WTC11 (cell line): Measurements from ENCODE around the gene CENPX. TPM values are rescaled to one million over a fixed set of nuclear protein-coding genes. Genes with fewer than 3 reads are reported as not detected.

Source experiments
- ATAC-seq: fragments of 200-7000 bp; cut with Tn5 transposase; 2 replicates; pipeline ENCODE4 v1.10.0; 2021; ENCODE audit warnings: mild to moderate bottlenecking, moderate library complexity
- CTCF ChIA-PET: fragments of 300-600 bp; sonication (Branson Sonifier 250); formaldehyde crosslinking; loops from one replicate; lab custom pipeline; 2021; ENCODE audit warnings: antibody characterized with exemption; lab: Charles Lee
- POLR2A ChIA-PET: fragments of 350-600 bp; sonication (Branson Sonifier 250); formaldehyde crosslinking; loops from one replicate; lab custom pipeline; 2021; ENCODE audit warnings: antibody characterized with exemption; lab: Charles Lee
- DNase-seq: peaks from one replicate; pipeline ENCODE4 v3.0.0; 2021; ENCODE audit warnings: low spot score
- H3K27ac Mint-ChIP-seq: 2 replicates; pipeline ENCODE4 v1.8.0; 2021; ENCODE audit warnings: mixed read lengths
- H3K27me3 Mint-ChIP-seq: 2 replicates; pipeline ENCODE4 v1.8.0; 2021; ENCODE audit warnings: low read depth, mild to moderate bottlenecking, moderate library complexity, mixed read lengths
- H3K36me3 Mint-ChIP-seq: 2 replicates; pipeline ENCODE4 v1.8.0; 2021; ENCODE audit warnings: mixed read lengths
- H3K4me1 Mint-ChIP-seq: 2 replicates; pipeline ENCODE4 v1.8.0; 2022; ENCODE audit warnings: mixed read lengths
- H3K4me3 Mint-ChIP-seq: 2 replicates; pipeline ENCODE4 v1.8.0; 2021; ENCODE audit warnings: mild to moderate bottlenecking, moderate library complexity, mixed read lengths
- H3K9me3 Mint-ChIP-seq: 2 replicates; pipeline ENCODE4 v1.8.0; 2021; ENCODE audit warnings: mixed read lengths
- CREB1 ChIP-seq: sonication (generic); formaldehyde crosslinking; IDR thresholded peaks from 2 replicates; pipeline ENCODE4 v1.8.0; 2023; ENCODE audit warnings: mild to moderate bottlenecking, missing genetic modification reagents
- ELF4 ChIP-seq: sonication (generic); formaldehyde crosslinking; IDR thresholded peaks from 2 replicates; pipeline ENCODE4 v1.8.1; 2022; ENCODE audit warnings: low read depth, mild to moderate bottlenecking, moderate library complexity, missing genetic modification reagents
- ESRRA ChIP-seq: sonication (generic); formaldehyde crosslinking; IDR thresholded peaks from 2 replicates; pipeline ENCODE4 v1.8.1; 2022; ENCODE audit warnings: mild to moderate bottlenecking, missing genetic modification reagents, borderline replicate concordance
- FOXJ3 ChIP-seq: sonication (generic); formaldehyde crosslinking; IDR thresholded peaks from 2 replicates; pipeline ENCODE4 v1.9.0; 2021; ENCODE audit warnings: missing genetic modification reagents, mild to moderate bottlenecking, borderline replicate concordance
- GABPB1 ChIP-seq: sonication (generic); formaldehyde crosslinking; IDR thresholded peaks from 2 replicates; pipeline ENCODE4 v1.8.1; 2023; ENCODE audit warnings: mild to moderate bottlenecking, missing genetic modification reagents
- GRHL2 ChIP-seq: fragments of 250-450 bp; sonication (Bioruptor Pico); IDR thresholded peaks from 2 replicates; pipeline ENCODE4 v1.8.0; 2022; ENCODE audit warnings: mild to moderate bottlenecking, moderate library complexity; ENCODE audit not compliant: insufficient replicate concordance, severe bottlenecking
- IRF2 ChIP-seq: sonication (generic); formaldehyde crosslinking; IDR thresholded peaks from 2 replicates; pipeline ENCODE4 v1.8.0; 2022; ENCODE audit warnings: low read depth, missing genetic modification reagents, borderline replicate concordance
- JUN ChIP-seq: sonication (generic); formaldehyde crosslinking; IDR thresholded peaks from 2 replicates; pipeline ENCODE4 v1.8.0; 2023; ENCODE audit warnings: mild to moderate bottlenecking, missing genetic modification reagents
- NR1H2 ChIP-seq: sonication (generic); formaldehyde crosslinking; IDR thresholded peaks from 2 replicates; pipeline ENCODE4 v1.9.0; 2021; ENCODE audit warnings: mild to moderate bottlenecking, moderate library complexity, missing genetic modification reagents
- SMAD3 ChIP-seq: sonication (generic); formaldehyde crosslinking; IDR thresholded peaks from 2 replicates; pipeline ENCODE4 v1.8.0; 2022; ENCODE audit warnings: missing genetic modification reagents, mild to moderate bottlenecking, borderline replicate concordance
- SMAD4 ChIP-seq: sonication (generic); formaldehyde crosslinking; IDR thresholded peaks from 2 replicates; pipeline ENCODE4 v1.8.0; 2022; ENCODE audit warnings: mild to moderate bottlenecking, missing genetic modification reagents
- SOX15 ChIP-seq: fragments of 250-450 bp; sonication (Bioruptor Pico); IDR thresholded peaks from 2 replicates; pipeline ENCODE4 v1.9.0; 2021; ENCODE audit warnings: mild to moderate bottlenecking
- ZNF121 ChIP-seq: sonication (generic); formaldehyde crosslinking; IDR thresholded peaks from 2 replicates; pipeline ENCODE4 v1.8.0; 2023; ENCODE audit warnings: missing genetic modification reagents
- ZNF219 ChIP-seq: sonication (generic); formaldehyde crosslinking; IDR thresholded peaks from 2 replicates; pipeline ENCODE4 v1.8.0; 2023; ENCODE audit warnings: missing genetic modification reagents, mild to moderate bottlenecking, borderline replicate concordance
- ZNF232 ChIP-seq: sonication (generic); formaldehyde crosslinking; IDR thresholded peaks from 2 replicates; pipeline ENCODE4 v1.8.0; 2022; ENCODE audit warnings: mild to moderate bottlenecking, missing genetic modification reagents
- total RNA-seq: library from RNA; stranded (reverse); gene quantifications from 3 replicates; pipeline ENCODE4 v1.2.3, GENCODE V29; 2021
- TF ChIP-seq, protein P1 (sequence below): sonication (generic); formaldehyde crosslinking; IDR thresholded peaks from 2 replicates; pipeline ENCODE4 v1.8.1; 2023; ENCODE audit warnings: mild to moderate bottlenecking, missing genetic modification reagents, moderate library complexity
- TF ChIP-seq, protein P2 (sequence below): sonication (generic); formaldehyde crosslinking; IDR thresholded peaks from 2 replicates; pipeline ENCODE4 v1.8.0; 2022; ENCODE audit warnings: mild to moderate bottlenecking, missing genetic modification reagents
- TF ChIP-seq, protein P3 (sequence below): sonication (generic); formaldehyde crosslinking; IDR thresholded peaks from 2 replicates; pipeline ENCODE4 v1.8.0; 2023; ENCODE audit warnings: missing genetic modification reagents
- TF ChIP-seq, protein P4 (sequence below): sonication (generic); formaldehyde crosslinking; IDR thresholded peaks from 2 replicates; pipeline ENCODE4 v1.8.0; 2022; ENCODE audit warnings: mild to moderate bottlenecking, missing genetic modification reagents
- TF ChIP-seq, protein P5 (sequence below): sonication (generic); formaldehyde crosslinking; IDR thresholded peaks from 2 replicates; pipeline ENCODE4 v1.8.0; 2023; ENCODE audit warnings: missing genetic modification reagents, mild to moderate bottlenecking, borderline replicate concordance

The CENPX gene
- total RNA-seq, 1 experiment from 2014 or later: 121 TPM

DNA sequence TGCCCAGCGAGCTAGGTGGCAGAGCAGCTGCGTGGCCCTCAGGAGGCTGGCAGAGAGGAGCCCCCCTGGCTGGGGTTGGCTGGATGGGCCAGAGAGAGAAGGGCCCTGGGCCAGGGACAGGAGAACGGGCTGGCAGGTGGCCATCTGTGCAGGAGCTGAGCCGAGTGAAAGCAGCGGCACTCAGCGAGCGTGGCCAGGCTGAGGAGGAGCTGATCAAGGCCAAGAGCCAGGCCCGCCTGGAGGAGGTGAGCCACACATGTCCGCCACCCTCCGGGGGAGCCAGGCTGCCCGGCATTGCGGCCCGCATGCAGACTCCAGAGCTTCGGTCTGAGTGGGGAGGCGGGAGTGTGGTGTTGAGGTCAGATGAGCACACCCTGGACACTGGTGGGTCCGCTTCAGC lies 6.7 kb upstream of the CENPX start (continued):
- TF ChIP-seq, protein P1, sequence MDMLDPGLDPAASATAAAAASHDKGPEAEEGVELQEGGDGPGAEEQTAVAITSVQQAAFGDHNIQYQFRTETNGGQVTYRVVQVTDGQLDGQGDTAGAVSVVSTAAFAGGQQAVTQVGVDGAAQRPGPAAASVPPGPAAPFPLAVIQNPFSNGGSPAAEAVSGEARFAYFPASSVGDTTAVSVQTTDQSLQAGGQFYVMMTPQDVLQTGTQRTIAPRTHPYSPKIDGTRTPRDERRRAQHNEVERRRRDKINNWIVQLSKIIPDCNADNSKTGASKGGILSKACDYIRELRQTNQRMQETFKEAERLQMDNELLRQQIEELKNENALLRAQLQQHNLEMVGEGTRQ (CRISPR knock-in tag): no peak
- TF ChIP-seq, protein P2, sequence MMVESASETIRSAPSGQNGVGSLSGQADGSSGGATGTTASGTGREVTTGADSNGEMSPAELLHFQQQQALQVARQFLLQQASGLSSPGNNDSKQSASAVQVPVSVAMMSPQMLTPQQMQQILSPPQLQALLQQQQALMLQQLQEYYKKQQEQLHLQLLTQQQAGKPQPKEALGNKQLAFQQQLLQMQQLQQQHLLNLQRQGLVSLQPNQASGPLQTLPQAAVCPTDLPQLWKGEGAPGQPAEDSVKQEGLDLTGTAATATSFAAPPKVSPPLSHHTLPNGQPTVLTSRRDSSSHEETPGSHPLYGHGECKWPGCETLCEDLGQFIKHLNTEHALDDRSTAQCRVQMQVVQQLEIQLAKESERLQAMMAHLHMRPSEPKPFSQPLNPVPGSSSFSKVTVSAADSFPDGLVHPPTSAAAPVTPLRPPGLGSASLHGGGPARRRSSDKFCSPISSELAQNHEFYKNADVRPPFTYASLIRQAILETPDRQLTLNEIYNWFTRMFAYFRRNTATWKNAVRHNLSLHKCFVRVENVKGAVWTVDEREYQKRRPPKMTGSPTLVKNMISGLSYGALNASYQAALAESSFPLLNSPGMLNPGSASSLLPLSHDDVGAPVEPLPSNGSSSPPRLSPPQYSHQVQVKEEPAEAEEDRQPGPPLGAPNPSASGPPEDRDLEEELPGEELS (CRISPR knock-in tag): no peak
- no peak for TF ChIP-seq GRHL2
- TF ChIP-seq ZNF219: no peak
- no peak for TF ChIP-seq FOXJ3 (CRISPR knock-in tag)
- no peak for TF ChIP-seq ELF4 (CRISPR knock-in tag)
- TF ChIP-seq JUN: no peak
- TF ChIP-seq IRF2: no peak
- no peak for TF ChIP-seq CREB1
- TF ChIP-seq, all 79 proteins: peak for 0

DNA sequence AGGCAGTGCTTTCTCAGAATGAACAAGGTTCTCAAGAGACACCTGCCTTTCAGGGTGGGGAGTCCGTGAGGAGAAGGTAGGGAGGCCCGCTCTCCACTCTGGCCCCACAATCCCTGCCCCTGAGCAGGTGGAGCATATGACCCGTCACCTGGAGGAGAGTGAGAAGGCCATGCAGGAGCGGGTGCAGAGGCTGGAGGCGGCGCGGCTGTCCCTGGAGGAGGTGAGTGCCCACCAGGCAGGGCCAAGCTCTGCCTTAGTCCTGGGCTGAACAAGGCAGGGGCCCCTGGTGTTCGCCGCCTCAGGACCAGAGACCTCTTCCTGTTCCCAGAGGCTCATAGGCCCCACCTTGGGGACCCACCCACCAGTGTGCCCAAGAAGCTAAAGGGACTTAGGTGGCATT lies 6.3 kb upstream of the CENPX start:
- Mint-ChIP-seq H3K27me3 (no peaks in the 10 kb centered on the region; the same call in 1 of the 2 replicates), H3K9me3 (no peaks in the 10 kb centered on the region), H3K27ac (no peak overlapping the region), H3K4me1 (peaks cover 11% of the 10 kb centered on the region), H3K4me3 (no peak overlapping the region), H3K36me3 (no peaks in the 10 kb centered on the region)
- DNase-seq (no peak), ATAC-seq (no peak)
- CTCF ChIA-PET: interaction anchor here (1.5 to 5.7 kb wide), 7 partner anchors 9 to 126 kb away, joined by 4 to 119 read pairs (median 8); partner anchors contain the start of genes CENPX, DCXR and LRRC45
- POLR2A ChIA-PET: no interaction called here
- TF ChIP-seq, protein P3, sequence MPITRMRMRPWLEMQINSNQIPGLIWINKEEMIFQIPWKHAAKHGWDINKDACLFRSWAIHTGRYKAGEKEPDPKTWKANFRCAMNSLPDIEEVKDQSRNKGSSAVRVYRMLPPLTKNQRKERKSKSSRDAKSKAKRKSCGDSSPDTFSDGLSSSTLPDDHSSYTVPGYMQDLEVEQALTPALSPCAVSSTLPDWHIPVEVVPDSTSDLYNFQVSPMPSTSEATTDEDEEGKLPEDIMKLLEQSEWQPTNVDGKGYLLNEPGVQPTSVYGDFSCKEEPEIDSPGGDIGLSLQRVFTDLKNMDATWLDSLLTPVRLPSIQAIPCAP (CRISPR knock-in tag): no peak
- TF ChIP-seq NR1H2 (CRISPR knock-in tag) (no peak), ESRRA (no peak), SMAD3 (CRISPR knock-in tag) (no peak), ZNF121 (no peak), SOX15 (CRISPR knock-in tag) (no peak), GABPB1 (no peak), SMAD4 (CRISPR knock-in tag) (no peak), ZNF232 (CRISPR knock-in tag) (no peak)
- TF ChIP-seq, protein P4, sequence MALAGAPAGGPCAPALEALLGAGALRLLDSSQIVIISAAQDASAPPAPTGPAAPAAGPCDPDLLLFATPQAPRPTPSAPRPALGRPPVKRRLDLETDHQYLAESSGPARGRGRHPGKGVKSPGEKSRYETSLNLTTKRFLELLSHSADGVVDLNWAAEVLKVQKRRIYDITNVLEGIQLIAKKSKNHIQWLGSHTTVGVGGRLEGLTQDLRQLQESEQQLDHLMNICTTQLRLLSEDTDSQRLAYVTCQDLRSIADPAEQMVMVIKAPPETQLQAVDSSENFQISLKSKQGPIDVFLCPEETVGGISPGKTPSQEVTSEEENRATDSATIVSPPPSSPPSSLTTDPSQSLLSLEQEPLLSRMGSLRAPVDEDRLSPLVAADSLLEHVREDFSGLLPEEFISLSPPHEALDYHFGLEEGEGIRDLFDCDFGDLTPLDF: no peak
- TF ChIP-seq, protein P5, sequence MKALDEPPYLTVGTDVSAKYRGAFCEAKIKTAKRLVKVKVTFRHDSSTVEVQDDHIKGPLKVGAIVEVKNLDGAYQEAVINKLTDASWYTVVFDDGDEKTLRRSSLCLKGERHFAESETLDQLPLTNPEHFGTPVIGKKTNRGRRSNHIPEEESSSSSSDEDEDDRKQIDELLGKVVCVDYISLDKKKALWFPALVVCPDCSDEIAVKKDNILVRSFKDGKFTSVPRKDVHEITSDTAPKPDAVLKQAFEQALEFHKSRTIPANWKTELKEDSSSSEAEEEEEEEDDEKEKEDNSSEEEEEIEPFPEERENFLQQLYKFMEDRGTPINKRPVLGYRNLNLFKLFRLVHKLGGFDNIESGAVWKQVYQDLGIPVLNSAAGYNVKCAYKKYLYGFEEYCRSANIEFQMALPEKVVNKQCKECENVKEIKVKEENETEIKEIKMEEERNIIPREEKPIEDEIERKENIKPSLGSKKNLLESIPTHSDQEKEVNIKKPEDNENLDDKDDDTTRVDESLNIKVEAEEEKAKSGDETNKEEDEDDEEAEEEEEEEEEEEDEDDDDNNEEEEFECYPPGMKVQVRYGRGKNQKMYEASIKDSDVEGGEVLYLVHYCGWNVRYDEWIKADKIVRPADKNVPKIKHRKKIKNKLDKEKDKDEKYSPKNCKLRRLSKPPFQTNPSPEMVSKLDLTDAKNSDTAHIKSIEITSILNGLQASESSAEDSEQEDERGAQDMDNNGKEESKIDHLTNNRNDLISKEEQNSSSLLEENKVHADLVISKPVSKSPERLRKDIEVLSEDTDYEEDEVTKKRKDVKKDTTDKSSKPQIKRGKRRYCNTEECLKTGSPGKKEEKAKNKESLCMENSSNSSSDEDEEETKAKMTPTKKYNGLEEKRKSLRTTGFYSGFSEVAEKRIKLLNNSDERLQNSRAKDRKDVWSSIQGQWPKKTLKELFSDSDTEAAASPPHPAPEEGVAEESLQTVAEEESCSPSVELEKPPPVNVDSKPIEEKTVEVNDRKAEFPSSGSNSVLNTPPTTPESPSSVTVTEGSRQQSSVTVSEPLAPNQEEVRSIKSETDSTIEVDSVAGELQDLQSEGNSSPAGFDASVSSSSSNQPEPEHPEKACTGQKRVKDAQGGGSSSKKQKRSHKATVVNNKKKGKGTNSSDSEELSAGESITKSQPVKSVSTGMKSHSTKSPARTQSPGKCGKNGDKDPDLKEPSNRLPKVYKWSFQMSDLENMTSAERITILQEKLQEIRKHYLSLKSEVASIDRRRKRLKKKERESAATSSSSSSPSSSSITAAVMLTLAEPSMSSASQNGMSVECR: no peak
